NCI-H187 treated with DMSO at 0.1 percent for 48 hours (cell line): ENCODE measurements around the gene ZSWIM6.
"Not testable (repeated sequence)": the region's sequence is repeated elsewhere in the genome, so short reads cannot be mapped to it uniquely, and the experiment has no call there.

Source experiments
- DNase-seq: peaks from one replicate; lab custom pipeline; 2025; lab: John Stamatoyannopoulos, UW

ZSWIM6 gene

DNA sequence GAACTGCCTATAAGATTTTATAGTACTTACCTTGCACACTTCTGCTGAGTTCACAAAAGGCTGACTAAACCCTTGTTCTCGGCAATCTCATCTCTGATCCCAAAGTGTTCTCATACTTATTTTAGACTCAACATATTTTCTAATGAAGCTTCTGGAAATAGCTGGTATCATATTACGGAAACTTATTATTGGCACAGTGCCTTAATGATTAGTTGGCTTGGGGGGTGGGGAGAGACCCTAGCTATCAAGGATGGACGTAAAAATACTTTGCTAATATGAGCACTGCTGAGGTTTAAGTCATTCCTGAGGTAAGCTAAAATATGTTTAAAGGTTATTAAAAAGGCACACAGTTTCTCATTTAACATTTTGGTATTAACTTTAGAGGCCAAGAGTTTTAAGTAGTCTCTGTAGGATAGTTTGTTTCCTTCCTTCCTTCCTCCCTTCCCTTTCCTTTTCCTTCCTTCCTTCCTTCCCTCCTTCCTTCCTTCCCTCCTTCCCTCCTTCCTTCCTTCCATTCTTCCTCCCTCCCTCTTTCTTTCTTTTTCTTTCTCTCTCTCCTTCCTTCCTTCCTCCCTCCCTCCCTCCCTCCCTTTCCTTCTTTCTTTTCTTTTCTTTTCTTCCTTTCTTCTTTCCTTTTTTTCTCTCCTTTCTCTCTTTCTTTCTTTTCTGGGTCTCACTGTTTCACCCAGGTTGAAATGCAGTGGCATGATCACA is 31.5 kb downstream of the ZSWIM6 start:
- DNase-seq: no peak

DNA sequence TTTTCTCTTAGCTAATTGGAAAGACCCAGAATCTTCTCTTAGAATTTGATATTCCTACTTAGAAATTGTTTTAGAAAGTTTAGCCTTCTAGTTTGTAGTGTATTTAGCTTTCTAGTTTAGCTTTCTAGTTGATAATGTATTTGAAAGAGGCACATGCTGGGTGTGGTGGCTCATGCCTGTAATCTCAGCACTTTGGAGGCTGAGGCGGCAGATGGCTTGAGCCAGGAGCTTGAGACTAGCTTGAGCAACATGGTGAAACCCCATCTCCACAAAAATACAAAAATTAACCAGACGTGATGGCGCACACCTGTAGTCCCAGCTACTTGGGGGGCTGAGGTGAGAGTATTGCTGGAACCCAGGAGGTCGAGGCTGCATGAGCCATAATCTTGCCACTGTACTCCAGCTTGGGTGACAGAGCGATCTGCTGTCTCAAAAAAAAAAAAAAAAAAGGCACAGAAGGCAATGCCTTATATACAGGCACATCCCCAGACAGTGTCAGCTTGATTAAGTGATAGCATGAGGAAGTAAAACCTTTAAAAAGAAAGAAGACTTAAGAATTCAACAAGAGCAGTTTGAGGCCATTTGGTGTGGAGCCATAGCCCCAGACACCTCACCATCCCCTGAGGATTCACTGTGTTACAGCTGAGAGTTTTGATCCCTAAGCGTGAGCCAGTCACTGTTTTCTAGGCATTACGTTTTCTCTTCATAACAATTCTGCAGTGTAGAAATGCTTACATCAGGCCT is 34.6 kb downstream of the ZSWIM6 start:
- DNase-seq: no peak

DNA sequence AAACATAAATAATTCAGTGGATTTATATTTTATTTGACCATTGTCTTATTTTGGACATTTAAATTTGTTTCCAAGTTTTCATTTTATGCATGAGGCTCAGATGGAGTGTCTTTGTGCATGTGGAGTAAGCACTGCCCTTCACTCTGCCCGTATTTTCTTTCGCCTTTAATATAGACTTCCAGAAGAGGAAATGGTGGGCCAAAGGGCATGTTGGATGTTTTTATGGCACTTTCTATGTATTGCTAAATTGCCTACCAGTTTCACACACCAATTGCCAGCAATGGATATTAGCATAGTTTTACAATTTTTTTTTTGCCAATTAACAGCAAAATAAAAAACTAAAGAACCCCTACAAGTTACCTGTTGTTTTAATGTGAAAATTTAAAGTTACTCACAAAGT is 38.4 kb downstream of the ZSWIM6 start:
- DNase-seq: no peak

DNA sequence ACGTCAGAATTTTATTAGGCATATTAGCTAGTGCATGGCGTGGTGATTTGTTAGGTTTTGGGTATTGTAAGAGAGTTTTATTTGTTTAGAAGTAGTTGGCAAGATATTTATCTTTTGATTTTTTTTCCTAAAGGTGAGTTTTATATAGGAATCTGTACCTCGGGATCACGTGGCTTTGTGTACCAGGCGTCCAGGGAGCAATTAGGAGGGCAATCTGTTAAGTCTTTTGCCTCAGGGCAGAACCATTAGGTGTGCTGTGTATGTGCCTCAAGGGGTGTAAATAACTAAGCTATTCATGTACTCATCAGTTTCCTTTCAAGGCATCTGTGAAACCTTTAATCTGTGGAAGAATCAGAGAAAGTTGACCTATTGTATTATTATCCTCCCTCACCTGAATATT is 39.4 kb downstream of the ZSWIM6 start:
- no peak for DNase-seq

DNA sequence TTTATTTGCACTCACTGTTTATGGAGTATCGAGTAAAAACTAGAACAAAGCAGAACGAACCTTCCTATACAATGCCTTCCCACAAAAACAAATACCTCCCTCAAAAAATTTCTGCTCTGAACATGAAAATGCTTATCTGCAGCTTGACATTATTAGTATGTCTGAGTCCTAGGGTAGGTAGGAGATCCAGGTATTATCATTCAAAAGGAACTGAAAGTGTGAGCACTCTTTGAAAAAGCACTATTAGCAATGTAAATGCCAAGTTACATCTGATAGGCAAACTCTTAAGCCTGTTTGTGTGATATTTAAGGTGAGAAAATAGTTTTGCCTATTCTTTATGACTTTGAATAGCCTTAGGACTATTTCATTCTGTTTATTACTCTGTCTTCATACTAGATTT is 47.6 kb downstream of the ZSWIM6 start:
- no peak for DNase-seq

DNA sequence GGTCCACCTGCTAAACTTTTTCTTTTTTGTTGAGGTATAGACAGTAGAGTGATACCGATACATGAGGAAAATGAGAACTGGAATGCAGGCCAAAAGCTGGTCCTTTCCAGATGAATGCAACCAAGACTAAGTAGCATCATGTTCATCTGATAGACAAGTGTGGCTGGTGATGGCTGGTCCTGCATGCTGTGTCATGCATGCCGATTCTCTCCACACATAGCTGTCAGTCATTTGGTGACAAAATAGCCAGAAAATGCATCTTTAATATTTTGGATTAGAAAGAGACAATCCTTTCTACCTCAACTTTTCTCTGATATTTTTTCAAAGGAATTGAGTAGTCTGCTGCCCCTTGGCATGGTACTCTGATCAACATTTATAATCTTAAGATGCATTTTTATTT is 49.9 kb downstream of the ZSWIM6 start:
- no peak for DNase-seq

DNA sequence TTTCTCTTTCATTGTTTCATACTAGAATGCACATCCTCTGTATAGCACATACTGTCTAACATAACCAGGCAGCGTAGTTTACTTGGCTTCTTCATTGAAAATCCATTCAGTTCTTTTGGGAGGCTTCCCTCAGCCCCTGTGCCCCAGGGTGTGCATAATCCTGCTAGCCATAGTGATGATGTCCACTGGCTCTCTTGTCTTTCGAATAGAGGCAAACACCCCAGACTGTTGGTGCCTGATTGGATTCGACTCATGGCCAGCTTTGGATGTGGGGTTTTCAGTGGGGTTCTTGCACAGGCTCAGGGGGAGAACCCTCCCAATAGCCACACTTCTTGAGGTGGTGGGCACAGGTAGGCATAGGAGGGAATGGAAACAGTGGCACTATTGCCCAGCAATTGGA is 53.6 kb downstream of the ZSWIM6 start:
- DNase-seq: no peak

DNA sequence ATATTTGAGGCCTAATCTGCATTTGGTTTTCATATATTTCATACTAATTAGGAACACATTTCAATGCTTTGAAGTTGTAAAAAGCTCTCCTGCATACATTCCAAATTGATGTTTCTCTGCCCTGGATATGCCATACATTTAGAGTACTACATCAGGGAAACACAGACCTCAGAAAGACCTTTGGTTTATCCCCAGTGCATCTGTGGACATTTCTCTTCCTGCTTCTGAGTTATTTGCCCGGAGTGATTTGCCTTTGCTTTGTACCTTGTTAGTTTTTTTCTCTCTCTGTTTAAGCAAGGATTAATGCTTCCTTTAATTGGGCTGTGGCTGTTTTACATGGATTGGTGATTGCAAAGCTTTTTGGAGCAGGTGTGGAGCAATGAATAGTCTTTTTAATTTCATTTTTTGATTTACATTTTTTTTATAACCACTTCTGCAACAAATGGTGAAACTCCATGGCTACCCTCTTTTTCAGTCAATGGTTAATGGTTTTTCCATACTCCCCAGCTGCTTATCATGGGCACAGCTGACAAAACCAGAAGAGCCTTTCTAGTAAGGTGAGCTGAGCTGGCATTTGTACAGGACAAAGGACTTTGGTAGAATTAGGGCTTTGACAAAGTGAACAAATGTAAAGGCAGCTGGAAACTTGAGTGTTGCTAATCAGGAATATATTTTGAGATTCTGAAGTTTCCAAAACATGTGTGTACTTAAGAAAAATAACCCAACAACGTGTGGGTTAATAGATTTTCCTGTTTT is 54.2 kb downstream of the ZSWIM6 start:
- no peak for DNase-seq

DNA sequence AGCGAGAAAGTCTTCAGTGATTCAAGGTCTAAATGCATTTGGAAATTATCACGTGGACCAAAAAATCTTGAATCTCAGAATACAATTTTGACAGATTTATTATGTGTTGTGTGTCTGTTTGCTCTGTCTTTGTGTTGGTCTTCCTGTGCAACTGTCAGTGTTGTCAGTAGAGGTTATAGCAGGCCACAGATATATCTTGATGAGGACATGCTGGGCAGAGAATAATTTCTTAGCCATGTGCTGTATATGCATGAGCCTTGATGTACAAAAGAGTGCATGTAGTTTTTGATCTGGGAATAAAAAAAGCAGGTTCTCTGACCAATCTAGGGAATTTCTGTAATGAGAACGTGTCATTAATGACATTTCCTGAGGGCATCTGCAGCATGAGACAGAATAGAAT is 57.6 kb downstream of the ZSWIM6 start:
- DNase-seq: no peak

DNA sequence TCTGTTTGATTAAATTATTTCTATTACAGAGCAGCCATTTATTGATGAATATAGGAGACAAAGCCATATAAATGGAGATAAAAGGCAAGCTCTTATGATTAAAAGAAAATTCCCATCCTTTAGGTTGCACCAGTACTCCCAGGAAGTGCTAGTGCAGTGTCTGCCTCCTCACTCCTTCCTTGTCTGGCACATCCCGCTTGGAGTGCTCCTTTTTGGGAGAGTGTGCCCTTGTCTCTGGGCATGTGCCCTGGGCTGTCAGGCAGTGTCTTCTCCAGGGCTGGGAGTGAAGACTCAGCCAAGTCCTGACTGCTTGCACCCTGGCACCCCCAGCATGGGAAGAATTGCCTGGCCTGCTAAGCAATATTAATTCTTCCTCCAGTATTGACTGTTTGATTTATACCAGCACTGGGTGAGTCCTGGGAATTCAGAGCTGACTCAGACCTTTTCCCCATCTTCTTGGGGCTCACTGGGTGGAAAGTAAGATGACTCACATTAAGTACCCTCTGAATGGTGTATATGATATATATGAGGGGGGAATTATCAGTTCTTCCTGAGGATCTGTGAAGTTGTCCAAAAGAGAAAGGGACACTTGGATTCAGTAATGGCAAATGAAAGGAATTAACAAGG is 62.1 kb downstream of the ZSWIM6 start:
- DNase-seq: no peak

DNA sequence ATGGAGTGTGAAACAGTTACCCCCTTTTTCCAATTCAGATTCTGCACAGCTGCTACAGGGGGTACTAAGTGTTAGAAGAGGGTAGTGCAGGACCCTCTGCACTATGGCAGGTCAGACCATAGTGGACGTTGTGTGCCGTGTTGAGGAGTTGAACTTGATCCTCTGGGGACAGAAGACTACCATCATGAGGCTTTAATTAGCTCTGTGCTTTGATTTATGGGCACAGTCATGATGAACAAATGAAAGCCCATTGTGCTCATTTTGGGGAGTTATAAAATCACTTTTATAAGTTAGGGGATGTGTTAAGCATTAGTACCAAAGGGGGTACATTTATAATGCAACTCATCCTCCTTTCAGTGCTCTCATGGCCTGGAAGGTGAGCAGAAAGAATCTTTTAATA is 62.7 kb downstream of the ZSWIM6 start:
- no peak for DNase-seq

DNA sequence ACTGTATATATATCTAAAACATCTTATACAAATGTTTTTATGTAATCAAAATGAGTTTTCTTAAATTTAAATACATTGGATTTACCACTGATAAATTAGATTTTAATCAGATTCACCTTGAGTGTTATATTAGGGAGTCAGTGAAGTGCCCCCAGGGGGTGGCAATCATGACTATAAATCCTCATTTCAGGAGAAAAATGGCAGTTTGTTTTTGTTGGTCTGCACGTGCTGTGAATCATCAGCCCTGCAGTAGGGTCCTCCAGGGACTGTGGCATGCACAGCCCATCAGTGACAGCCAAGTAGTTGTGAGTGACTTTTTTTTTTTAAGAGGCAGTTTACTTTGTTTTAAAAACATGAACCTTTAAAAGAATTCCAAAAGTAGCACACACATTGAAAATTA is 65.2 kb downstream of the ZSWIM6 start:
- no peak for DNase-seq

DNA sequence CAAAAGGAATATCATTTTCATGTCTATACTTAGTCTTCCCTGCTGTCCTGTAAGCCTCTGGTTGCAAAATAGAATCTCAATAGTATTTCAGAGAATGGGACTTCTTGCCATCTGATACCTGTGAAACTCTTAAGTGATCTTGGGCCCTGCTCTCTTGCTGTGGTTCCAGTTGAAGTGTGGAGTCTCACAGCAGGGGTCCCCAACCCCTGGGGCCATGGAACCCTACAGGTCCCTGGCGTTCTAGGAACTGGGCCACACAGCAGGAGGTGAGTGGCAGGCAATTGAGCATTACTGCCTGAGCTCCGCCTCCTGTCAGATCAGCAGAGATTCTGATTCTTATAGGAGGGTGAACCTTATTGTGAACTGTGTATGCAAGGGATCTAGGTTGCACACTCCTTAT is 65.9 kb downstream of the ZSWIM6 start:
- DNase-seq: no peak

DNA sequence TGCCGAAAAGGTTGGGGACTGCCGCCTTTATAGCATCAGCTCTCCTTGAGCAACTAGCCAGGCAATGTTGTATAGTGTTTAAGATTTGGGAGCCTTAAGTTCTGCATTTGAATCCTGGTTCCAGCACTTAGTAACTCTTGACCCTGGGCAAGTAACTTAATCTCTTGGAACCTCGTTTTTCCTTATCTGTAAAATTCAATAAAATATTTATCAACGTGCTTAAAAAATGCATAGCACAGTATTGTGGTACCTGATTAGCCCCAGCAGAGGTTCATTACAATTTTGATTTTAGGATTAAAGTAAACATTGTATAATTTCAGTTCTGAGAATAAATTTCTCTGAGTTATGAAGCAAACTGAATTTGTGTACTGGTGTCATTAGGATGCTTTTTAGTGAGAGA is 66.4 kb downstream of the ZSWIM6 start:
- no peak for DNase-seq

DNA sequence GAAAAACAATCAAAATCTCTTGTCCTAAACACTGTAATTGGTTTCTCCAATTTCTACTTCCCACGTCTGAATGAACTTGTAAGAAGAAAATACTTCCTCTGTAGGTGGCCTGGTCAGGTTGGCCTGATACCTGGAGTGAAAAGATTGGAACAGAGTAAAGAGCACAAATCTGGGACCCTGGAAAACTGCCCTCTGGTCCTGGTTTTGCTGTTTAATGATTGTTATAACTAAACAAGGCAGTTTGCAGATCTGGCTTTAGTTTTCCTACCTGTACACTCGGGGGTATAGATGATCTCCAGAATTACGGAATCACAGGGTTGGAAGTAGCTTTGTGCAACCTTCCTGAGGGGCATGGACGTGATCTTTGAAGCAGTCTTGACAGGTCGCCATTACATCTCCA is 67.6 kb downstream of the ZSWIM6 start:
- no peak for DNase-seq

DNA sequence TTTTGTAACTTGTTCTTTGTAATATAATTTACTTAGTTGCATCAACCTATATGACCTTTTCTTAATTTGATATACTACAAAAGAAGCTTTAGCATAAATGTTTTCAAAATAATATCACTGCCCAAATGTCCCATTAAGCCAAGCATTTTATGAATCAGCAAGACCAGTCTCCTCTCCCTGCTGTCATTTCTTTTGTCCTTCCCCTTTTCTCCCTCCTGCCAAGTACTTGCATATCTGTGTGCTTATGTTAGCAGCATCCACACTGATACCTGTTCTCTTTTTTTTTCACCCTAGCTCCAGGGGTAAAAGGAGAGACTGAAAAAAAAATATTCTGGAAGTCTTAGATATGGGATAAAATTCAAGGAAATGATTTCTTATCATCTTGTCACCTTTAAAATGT is 69.7 kb downstream of the ZSWIM6 start:
- DNase-seq: no peak

DNA sequence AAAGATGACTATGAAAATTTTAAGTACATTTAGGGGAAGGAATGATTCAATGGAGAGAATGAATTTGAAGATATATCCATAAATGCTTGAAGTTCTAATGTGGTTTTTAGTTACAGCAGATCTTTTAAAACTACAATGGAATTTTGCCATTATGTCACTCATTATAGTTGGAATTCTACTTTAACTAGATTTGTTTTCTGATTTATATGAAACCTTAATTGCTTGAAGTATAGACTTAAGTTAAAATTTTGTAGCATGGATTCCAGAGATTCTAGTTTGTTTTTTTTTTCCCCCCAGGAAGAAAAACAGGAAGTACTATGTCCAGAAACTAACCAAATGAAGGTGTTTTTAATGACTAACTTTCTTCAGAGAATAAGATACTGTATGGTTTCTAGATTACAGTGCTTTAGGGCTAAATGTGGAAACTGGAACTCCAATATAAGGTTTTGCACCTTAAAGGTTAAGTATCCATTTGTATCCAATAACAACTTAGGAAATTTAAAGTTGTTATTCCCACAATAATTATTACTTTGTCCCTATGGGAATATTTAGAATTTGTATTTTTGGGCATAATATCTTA is 70.3 kb downstream of the ZSWIM6 start:
- DNase-seq: no peak

DNA sequence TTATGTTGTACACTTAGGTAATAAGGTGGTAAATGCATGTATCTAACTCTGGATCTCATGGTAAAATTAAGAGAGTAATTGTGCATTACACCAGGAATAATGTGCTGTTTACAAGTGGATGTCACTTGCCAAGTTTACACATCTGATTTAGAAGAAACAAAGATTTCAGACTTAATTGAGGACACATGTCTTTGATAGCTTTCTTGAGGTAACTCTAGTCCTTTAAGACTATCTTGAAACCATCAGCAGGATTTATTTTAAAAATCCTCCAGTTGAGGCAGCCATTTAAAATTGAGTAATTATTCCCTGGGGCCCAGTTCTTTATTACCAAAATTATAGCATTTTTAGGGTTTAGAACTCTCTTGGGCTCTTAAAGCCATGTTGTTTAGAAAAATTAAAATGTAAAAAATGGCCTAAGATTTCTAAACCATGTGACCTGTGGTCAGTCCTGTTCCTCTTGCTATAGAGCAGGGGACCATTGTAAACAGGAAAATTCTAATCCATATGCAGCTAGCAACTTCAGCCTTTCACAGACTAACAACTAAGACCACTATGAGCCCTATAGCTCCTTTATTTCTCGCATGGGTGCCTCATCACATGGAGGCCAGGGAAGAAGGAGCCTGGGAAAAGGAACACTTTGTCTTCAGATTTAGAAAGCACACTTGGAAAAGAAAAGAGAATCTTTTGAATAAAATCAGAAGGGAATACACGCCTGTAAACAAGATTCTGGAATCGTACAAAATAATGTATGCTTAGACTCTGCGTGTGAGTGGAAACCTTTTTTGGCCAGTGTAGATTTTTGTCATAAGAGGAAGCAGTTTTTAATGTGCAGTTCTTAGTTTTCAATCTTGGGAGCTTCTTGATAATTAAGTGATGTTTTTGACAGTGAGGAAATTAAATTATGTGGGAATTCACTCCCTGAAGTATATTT is 71.2 kb downstream of the ZSWIM6 start:
- no peak for DNase-seq

DNA sequence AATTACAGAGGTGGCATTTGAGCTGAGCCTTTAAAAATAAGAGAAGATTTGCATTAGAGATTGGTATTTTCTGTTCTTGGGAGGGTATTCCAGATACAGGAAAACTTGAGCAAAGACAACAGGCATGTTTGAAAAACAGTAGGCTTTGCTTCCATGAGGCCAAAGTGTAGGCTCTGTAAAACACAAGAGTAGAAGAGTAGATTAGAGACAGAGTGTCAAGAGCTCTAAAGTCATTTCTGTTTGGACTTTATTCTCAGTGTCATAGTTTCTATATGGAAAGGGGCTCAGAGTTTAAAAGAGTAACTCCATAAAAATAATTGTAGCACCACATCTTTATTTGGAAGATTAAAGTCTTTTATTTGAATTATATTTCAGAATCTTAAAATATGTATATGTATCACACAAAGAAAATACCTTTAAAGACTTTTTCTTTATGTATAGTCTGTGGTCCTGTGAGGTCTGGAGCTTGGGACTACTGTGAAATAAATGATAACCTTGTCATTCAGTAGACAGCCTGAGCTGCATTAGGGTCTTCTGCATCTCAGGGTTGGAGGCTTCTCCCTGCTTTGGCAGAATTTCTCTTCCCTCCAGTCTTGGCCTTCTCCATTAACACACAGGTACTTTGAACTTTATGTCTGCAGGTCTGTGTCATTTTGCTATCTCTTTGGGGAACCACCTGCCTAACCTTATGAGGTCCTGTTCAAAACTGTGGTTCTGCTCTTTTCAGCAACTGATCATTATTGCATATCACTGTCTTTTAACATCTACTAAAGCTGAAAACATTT is 73.6 kb downstream of the ZSWIM6 start:
- no peak for DNase-seq

DNA sequence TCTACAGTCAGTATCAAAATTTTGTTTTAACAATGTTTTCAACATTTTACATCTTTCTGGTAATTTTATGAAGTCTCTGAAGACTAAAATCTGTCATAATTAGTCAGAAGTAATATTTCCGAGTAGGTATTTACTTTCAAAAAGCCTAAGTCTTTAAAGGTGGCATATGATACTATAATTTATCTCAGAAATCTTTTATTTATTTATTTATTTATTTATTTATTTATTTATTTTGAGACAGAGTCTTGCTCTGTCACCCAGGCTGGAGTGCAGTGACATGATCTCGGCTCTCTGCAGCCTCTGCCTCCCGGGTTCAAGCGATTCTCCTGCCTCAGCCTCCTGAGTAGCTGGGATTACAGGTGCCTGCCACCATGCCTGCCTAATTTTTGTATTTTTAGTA is 74.4 kb downstream of the ZSWIM6 start:
- not testable (repeated sequence) for DNase-seq
